GM12872 (cell line): ENCODE measurements around the gene ICE2.

Experiments
- CTCF ChIP-seq: IDR thresholded peaks from 3 replicates; pipeline ENCODE4 v1.5.1; 2011; ENCODE audit warnings: low read depth, mild to moderate bottlenecking, low read length, moderate library complexity; ENCODE audit not compliant: insufficient read depth

The ICE2 gene

GRCh38 chr15:60421544-60421943 lies 57.4 kb downstream of the ICE2 start:
- no peak for TF ChIP-seq CTCF

GRCh38 chr15:60420203-60420716 lies 58.7 kb downstream of the ICE2 start:
- no peak for TF ChIP-seq CTCF

- no peak for TF ChIP-seq CTCF
Observed at GRCh38 chr15:60419753-60420152, 59.2 kb downstream of the ICE2 start.

- no peak for TF ChIP-seq CTCF
Observed at GRCh38 chr15:60418096-60418495, 60.8 kb downstream of the ICE2 start.

GRCh38 chr15:60417112-60417511 lies 61.8 kb downstream of the ICE2 start:
- no peak for TF ChIP-seq CTCF

- no peak for TF ChIP-seq CTCF
Observed at GRCh38 chr15:60416484-60416883, 62.5 kb downstream of the ICE2 start.

- TF ChIP-seq CTCF: no peak
Observed at GRCh38 chr15:60414016-60414682, 64.8 kb downstream of the ICE2 start.
